Astrocyte of the hippocampus (primary cell): Measurements from ENCODE around the gene SPG11.
"Not testable (repeated sequence)": the region's sequence is repeated elsewhere in the genome, so short reads cannot be mapped to it uniquely, and the experiment has no call there.

Experiments used
- DNase-seq: peaks from one replicate; pipeline ENCODE4 v3.0.0; 2011; ENCODE audit warnings: low read depth, low spot score

SPG11 gene

DNA sequence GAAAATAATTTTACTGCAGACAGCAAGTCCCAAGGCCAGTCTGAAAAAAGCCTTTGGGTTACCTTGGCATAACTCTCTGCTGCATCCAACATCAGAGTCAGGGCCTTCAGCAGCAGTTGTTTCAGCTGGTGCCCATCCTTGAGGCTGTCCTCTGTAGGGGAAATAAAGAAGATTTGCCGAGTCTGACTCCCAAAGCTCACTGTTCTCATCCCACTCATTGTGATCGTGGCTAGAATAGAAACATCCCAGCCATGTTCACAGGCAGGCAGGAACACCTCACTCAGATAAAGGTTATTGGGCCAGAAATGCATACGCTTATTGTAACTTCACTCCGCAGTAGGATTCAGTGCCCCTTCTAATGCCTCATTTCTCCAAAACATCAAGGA is 97.3 kb downstream of the SPG11 start:
- DNase-seq: no peak

DNA sequence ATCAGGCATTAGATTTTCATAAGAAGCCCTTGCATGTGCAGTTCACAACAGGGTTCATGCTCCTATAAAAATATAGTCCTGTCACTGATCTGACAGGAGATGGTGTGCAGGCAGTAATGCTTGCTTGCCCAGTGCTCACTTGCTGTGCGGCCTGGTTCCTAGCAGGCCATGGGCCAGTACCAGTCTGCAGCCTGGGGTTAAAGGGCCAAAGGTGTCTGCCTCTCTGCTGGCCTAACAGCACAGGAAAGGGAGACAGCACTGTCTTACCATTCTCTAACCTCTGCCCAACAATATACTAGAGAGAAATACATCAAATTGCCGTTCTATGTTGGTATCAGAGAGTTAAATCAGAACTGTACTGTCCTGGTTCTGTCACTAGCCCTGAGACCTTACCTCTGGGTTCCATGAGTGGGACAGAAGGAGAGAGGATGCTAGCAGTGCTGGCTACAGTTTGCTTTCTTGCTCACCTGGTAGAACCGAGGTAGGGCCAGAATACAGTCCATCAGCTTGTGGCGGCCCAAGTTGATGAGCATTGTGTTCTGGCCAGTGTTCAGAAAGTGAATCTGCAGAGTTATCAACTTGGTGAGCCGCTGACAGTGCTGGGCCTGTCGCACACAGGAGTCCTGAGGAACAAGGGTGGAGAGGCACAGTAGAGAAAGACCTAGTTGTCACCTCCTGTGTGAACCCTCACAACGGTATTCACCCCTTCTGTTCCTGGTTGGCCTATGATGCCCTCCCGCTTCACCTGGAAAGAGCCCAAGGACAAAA is 97.9 kb downstream of the SPG11 start:
- no peak for DNase-seq

DNA sequence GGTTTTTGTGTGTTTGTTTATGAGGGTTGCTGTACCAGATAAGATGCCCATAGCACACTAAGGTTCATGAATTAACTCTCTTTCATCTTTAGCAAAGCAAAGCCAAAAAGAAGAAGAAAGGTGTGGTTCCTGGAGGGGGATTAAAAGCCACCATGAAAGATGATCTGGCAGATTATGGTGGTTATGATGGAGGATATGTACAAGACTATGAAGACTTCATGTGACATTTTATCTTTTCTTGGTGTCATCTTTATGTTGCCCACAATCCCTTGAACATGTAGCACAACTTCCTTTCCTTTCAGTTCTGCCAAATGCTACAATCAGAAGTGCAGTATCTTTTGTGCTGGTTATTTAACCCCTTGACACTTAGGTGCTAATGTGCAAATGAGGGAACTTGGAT is 102.5 kb downstream of the SPG11 start:
- not testable (repeated sequence) for DNase-seq

DNA sequence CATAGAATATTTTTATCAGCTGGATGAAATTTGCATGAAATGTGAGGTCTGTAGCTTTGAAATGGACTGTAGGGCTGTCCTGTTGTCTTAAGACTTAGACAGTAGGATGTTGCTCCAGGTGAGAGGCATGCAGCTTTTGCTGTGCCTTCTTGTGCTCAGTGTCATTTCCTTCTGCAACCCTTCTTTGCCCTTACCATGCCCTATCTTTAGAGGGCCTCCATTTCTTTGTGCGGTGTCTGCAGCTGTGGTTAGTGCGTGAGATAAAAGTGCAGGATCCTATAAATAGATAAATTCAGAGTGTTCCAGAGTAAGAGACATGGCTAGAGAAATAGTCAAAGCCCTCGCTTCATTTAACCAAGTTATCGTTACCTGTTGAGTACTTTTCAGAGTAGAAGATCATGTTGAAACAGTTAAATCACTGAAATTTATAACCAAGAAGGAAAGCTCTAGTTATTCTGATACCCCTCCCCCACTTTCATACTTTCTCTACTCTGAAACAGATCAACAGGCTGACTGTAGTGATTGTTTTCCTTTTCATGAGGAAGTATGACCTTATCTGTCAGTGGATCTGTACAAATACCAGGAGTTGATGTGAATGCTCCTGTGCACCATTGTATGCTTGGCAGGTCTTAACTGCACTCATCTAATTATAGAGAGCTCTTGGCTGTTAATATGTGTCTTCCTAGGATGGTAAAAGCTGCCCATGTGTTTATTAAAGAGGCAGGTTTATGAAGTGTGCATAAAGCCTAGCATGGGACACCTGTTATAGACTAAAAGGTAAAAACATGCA is 108.3 kb downstream of the SPG11 start:
- no peak for DNase-seq

DNA sequence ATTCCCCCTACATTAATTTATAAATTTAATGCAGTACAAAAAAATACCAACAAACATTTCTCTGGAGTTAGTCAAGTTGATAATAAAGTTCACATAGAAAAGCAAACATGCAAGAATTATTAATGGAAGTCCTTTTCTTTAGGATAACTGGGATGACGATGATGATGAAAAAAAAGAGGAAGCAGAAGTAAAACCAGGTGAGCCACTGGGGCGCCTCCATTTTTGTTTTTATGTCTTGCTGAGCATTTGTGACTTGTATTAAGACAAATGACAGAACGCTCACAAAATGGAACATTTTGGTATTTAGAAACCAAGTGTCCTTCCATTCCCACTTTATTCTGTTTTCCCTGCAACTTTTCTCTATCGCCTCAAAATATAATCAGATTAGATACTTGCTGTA is 112.7 kb downstream of the SPG11 start:
- no peak for DNase-seq

DNA sequence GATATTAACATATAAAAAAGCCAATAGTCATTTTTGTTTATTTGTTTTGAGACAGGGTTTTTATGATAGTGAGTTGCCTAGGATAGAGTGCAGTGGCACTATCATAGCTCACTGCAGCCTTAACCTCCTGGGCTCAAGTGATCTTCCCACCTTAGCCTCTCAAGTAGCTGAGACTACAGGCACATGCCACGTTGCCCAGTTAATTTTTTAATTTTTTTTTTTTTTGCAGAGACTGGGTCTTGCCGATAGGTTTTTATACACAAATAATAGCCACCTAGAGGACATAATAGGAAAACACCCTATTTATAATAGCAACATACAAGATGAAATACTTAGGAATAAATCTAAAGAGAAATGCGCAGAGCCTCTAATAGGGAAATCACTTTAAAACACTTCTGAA is 113.2 kb downstream of the SPG11 start:
- peak; percentile 44 for DNase-seq

DNA sequence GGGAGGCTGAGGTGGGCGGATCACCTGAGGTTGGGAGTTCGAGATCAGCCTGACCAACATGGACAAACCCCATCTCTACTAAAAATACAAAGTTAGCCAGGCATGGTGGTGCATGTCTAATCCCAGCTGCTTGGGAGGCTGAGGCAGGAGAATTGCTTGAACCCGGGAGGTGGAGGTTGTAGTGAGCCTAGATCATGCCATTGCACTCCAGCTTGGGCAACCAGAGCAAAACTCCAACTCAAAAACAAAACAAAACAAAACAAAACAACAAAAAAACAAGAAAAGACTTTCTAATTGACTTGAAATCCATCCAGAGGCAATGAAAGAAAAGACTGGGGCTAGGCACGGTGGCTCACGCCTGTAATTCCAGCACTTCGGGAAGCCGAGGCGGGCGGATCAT is 114.3 kb downstream of the SPG11 start:
- DNase-seq: not testable (repeated sequence)

DNA sequence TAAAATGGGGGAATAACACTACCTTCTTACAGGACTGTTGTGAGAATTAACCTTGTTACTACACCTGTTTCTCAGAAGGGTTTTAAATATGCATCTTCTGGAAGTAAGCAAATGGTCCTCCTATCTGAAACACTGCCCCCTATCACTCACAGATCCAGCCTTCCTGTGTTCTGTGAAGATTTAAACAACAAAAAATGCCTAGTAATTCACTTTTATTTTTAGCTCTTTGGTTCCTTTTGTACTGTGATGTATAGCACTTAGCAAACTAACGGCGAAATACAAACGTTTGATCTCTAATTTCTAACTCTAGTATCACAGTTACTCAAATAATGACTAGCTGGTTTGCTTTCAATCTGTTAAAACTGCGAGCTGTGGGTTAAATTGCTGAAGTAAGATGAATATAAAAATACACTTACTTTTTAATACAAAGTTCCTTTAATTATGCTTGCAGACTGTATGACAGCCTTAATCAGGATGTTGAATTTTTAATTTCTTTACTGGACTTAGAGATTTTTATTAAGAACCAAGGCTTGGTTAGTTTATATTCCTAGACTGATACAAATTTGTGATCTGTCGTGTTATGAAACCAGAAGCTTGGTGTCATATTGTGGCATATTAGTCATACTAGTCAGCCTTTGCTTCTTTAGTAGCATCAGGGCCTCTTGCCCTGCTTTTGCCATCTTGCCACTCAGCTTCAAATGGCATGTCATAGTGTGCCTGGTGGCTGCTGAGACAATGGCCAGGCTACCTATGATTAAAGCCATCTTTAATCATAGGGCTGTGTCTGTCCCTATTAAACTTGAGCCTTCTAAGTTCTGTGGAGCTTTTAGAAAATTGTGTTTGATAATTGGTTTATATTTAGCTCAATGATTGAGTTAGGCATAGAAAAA is 117.3 kb downstream of the SPG11 start:
- DNase-seq: no peak

DNA sequence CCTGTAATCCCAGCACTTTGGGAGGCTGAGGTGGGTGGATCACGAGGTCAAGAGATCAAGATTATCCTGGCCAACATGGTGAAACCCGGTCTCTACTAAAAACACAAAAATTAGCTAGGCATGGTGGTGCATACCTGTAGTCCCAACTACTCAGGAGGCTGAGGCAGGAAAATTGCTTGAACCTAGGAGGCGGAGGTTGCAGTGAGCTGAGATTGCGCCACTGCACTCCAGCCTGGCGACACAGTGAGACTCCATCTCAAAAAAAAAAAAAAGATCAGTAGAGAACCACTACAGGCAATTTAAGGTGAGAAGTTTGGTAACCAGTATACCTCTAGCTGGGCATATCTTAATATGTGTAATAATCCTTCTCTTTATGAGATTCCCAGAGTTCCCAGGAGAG is 118.7 kb downstream of the SPG11 start:
- not testable (repeated sequence) for DNase-seq

DNA sequence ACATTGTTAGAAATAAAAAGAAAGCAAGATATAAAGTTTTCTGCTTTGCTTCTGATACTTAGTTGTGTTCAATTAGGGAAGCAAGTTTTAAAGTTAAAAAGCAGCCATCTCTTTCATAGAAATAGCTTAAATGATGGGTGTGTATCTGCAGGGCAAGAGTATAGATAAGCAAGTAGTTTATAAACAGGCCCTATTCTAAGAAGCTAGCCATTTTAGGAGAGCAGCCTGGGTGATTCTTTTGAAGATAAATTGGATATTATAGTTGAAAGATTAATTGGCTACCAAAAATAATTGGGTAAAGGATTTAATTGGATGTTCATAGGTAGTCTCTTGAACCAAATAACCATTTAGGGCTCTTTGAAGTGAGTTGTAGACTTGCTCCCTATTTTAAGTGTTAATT is 120.9 kb downstream of the SPG11 start:
- DNase-seq: no peak

DNA sequence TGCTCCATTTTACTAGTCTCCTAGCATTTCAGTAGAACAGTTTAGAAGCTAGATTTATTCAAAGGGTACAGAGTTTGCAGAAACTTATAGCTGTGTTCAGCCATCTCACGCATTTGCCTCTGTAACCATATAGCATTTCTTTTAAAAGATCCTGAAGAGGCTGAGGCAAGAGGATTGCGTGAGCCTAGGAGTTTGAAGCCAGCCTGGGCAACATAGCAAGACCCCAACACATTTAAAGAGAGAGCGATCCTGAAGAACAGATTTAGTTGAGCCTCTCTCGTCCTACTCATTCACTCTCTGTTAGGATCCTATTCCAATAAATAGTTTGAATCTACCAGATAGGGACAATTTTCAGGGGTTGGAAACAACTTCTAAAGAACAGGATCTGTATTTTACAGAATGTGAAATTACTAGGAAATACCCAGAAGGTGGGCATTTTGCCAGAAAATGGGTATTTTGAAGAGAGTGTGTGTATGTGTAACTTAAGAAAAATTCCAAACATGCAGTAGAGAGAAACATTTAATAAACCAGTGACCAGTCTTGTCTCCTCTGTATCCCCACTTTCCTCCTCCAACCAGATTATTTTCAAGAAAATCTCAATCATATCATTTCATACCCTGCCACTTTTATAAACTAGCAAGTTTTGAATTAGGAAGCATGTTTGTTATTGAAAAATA is 122.0 kb downstream of the SPG11 start:
- peak; percentile 89 for DNase-seq

DNA sequence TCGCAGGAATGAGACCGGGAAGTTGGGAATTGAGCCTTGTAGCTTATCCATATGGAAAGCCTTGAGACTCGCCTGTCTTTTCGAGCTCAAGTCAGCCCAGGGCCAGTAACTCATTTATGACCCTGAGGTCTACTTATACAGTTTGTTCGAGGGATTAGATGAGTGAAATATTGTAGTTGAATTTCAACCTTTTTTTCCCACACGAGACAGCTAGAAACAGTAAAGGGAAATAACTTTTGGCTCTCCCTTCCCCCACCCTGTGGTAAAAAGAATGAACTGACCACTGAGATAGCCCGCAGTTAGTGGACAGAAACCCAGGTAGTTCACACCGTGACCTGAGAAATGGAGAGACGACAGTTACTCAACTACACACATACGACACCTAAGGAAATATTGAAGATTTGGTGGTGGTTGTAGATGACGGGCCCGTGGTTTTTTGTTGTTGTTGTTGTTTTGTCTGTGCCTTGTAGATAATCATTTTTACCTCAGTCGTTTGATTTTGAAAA is 125.7 kb downstream of the SPG11 start:
- no peak for DNase-seq

DNA sequence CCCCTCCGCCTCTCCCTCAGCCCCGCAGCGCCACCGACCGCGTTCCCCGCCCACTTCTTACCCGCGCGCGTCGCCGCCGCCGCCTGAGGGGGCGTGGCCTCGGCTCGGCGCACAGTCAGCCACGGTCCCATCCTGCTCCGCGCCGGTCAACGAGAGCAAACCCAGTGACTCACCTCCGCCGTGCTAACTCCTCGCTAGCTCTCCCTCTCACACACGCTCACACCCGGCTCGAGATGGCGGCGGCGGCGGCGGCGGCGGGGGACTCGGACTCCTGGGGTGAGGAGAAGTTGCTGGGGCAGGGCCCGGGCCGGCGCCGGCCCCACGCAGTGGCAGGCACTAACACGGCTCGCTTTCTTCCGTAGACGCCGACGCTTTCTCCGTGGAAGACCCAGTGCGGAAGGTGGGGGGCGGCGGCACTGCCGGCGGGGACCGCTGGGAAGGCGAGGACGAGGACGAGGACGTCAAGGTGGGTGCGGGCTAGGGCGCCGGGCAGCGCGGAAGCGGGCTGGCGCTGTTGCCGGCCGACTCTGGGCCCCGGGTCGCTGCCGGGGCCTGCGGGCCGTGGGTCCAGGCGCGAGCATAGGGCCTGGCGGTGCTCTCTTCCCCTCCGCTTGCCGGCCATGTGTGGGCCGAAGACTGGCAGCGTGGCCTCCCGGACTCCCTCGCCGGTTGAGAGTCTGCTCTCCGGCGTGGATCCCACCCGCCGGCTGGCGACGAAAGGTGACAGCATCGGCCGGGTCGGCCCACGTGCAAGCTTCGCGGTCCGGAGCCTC is 126.3 kb downstream of the SPG11 start, which contains the start of gene EIF3J:
TSS of gene EIF3J (plus strand) at position 186 of the 773 bp plus-strand sequence. CDS start at position 234, 48 bp downstream.
- peak; percentile 99 for DNase-seq

DNA sequence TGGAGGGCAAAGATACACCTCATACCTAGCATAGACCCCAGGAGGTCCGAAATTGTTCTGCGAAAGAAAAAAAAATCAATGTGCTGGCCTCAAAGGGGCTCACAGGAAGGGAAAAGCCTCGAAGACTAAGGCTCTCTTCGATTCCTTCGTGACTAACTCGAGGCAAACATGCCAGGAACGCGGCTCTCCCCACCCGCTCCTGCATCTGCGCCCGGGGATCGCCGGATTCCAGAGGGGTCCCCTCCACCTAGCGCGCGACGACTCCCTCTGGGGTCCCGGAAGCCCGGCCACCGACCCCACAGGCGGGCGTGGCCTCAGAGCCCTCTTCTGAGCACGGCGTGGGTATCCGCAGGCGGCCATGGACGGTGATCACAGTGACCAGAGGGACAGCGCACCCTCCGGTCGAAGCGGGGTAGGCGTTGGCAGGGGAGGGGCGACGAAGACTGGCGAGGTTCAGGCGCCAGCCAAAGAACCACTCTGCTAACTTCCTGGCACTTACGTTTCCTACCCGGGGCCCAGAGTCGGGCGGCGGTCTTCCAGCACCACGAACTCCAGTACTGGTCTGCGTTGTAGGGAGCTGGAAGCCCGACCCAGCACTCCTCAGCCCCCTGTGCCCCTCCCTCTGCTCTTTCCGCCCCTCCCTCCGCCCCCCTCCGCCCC is 127.0 kb downstream of the SPG11 start:
- peak; percentile 94 for DNase-seq

DNA sequence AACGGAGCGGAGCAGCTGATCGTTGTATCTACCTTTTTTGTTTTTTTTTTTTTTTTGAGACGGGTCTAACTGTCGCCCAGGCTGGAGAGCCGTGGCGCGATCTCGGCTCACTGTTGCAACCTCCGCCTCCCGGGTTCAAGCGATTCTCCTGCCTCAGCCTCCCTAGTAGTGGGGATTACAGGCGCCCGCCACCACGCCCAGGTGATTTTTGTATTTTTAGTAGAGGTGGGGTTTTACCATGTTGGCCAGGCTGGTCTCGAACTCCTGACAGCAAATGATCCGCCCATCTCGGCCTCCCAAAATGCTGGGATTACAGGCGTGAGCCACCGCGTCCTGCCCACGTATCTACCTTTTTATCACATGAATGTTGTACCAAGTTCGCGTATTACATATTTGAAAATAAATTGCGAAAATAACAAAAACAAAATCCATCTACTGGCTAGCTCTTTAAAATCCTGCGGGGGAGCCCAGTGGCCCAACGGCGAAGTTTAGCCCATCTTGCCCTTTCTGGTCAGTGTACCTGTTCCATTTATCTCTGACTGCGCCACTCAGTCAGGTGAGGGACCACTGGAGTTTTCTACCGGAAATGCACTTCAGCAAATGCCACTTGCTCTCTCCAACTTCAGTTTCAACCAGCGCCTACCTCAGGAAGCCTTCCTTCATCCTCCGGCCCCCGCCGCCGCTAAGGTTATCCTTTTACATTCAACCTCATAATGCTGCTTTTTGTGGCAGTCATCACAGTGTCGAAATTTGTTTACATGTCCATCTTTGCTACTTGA is 127.8 kb downstream of the SPG11 start:
- no peak for DNase-seq

DNA sequence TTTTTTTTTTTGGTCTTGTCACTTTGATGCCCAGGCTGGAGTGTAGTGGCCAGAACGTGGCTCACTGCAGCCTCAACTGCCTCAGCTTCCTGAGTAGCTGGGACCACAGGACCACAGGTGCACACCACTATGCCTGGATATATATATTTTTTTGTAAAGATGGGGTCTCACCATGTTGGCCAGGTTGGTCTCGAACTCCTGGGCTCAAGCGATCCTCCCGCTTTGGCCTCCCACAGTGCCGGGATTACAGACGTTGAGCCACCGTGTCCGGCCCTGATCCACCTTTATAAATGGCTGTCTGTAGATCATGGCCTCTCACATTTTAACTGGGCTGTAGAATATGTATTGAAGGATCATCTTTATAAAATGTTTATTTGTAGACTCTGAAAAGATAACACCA is 128.4 kb downstream of the SPG11 start:
- no peak for DNase-seq

DNA sequence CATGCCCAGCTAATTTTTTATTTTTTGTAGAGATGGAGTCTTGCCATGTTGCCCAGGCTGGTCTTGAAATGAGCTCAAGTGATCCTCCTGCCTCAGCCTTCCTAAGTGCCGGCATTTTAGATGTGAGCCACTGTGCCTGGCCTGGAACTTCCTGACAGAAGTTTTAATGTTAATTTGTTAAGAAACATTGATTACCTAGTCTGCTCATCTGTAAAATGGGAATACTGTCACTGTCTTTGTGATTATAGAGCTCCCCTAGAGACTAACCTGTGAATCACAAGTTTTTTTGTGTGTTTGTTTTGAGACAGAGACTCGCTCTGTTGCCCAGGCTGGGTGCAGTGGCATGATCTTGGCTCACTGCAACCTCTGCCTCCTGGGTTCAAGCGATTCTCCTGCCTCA is 130.8 kb downstream of the SPG11 start:
- no peak for DNase-seq

DNA sequence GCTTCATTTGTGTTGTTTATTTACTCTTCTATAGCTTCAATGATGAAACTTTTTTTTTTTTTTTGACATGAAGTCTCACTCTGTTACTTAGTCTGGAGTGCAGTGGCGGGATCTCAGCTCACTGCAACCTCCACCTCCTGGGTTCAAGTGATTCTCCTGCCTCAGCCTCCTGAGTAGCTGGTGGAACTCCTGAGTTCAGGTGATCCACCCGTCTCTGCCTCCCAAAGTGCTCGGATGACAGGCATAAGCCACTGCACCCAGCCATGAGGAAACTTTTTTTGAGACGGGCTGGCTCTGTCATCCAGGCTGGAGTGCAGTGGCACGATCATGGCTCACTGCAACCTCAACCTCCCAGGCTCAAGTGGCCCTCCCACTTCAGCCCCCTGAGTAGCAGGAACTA is 131.2 kb downstream of the SPG11 start:
- DNase-seq: not testable (repeated sequence)

DNA sequence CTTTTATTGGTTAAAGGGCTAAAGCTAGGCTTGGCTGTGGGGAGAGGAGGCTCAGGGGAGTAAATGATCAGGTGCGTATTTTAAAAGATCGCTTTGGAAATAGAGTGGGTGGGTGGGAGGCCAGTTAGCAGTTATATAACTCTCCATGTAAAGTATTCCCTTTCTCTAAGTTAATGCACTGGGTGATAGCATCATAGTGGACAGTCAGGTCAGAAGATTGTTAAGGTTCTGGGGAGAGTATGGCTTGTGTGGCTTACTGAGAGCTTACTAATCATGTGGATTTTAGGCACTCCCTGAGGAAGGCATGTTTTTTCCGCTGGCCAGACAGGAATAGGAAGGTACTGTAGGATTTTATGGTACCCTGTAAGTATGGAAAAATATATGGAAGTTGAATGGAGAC is 132.8 kb downstream of the SPG11 start:
- no peak for DNase-seq
